CD1c-positive myeloid dendritic cell (primary cell): ENCODE data around the gene HIBCH.
"Not testable (repeated sequence)": the region's sequence is repeated elsewhere in the genome, so short reads cannot be mapped to it uniquely, and the experiment has no call there.

ENCODE experiments used
- DNase-seq: peaks from one replicate; pipeline ENCODE4 v3.0.0-alpha.2; 2016; ENCODE audit errors: extremely low spot score

HIBCH gene

GRCh38 chr2:190343089-190343535 lies 23.5 kb upstream of the HIBCH start:
- no peak for DNase-seq

- no peak for DNase-seq
Observed at GRCh38 chr2:190342611-190343010, 23.0 kb upstream of the HIBCH start.

GRCh38 chr2:190340369-190340768 lies 20.7 kb upstream of the HIBCH start:
- no peak for DNase-seq

- no peak for DNase-seq
Observed at GRCh38 chr2:190339394-190339793, 19.8 kb upstream of the HIBCH start.

- DNase-seq = no peak
Observed at GRCh38 chr2:190338453-190338852, 18.8 kb upstream of the HIBCH start.

GRCh38 chr2:190336420-190336819 lies 16.8 kb upstream of the HIBCH start:
- no peak for DNase-seq

- DNase-seq = not testable (repeated sequence)
Observed at GRCh38 chr2:190335584-190335983, 16.0 kb upstream of the HIBCH start.

GRCh38 chr2:190335225-190335559 lies 15.6 kb upstream of the HIBCH start:
- no peak for DNase-seq

GRCh38 chr2:190334479-190335224 lies 15.0 kb upstream of the HIBCH start:
- no peak for DNase-seq

- DNase-seq = no peak
Observed at GRCh38 chr2:190333928-190334327, 14.3 kb upstream of the HIBCH start.

- DNase-seq = no peak
Observed at GRCh38 chr2:190333395-190333794, 13.8 kb upstream of the HIBCH start.

- no peak for DNase-seq
Observed at GRCh38 chr2:190328573-190329147, 9.0 kb upstream of the HIBCH start.

- DNase-seq = no peak
Observed at GRCh38 chr2:190327867-190328572, 8.4 kb upstream of the HIBCH start.

- no peak for DNase-seq
Observed at GRCh38 chr2:190325588-190325987, 6.0 kb upstream of the HIBCH start.

GRCh38 chr2:190323406-190323805 lies 3.8 kb upstream of the HIBCH start:
- DNase-seq = no peak

GRCh38 chr2:190320696-190321095 lies 1.1 kb upstream of the HIBCH start:
- no peak for DNase-seq

- peak; percentile 14 for DNase-seq
Observed at GRCh38 chr2:190318931-190319554, 583 bp downstream of the HIBCH start.

GRCh38 chr2:190318514-190318913 lies 1.1 kb downstream of the HIBCH start:
- DNase-seq = no peak

- DNase-seq = no peak
Observed at GRCh38 chr2:190315273-190315672, 4.4 kb downstream of the HIBCH start.

GRCh38 chr2:190313880-190314279 lies 5.7 kb downstream of the HIBCH start:
- DNase-seq = no peak

GRCh38 chr2:190312635-190313025 lies 7.0 kb downstream of the HIBCH start:
- not testable (repeated sequence) for DNase-seq

GRCh38 chr2:190311893-190312634 lies 7.6 kb downstream of the HIBCH start:
- no peak for DNase-seq
